Right ventricle myocardium inferior (tissue), 1 donor: Measurements from ENCODE around the gene CRTAC1. TPM values are rescaled to one million over a fixed set of nuclear protein-coding genes. Genes with fewer than 3 reads are reported as not detected.
A peak's percentile ranks its signal among the peaks of the same experiment; 100 is the strongest.

Experiments
- ATAC-seq: fragments of 200-7000 bp; cut with Tn5 transposase; one replicate; pipeline ENCODE4 v1.9.1; 2020; ENCODE audit warnings: mild to moderate bottlenecking, moderate library complexity
- DNase-seq: peaks from one replicate; pipeline ENCODE4 v3.0.0; 2021; ENCODE audit errors: missing footprints
- intact Hi-C: fragments of 100-400 bp; cut with DNase I; formaldehyde crosslinking; loops from one replicate; pipeline ENCODE4 v1.11.0; 2022
- total RNA-seq: library from RNA; stranded (reverse); fragmentation: NEBNext Ultra II Directional; extraction: Animal tissue kit (Norgen Biotek cat#: 25700); gene quantifications from one replicate; pipeline ENCODE4 v1.2.1, GENCODE V29; 2021
- donor health status: DM: no; HTN: yes; CAD: no; lungs with severe emphysema.

CRTAC1 gene
- total RNA-seq, 1 donor from 2014 or later: 1.5 TPM

- no peak for ATAC-seq
- DNase-seq: no peak
- intact Hi-C loops: no loop called here
Measured at GRCh38 chr10:97831259-97831658, 199.2 kb downstream of the CRTAC1 start.

GRCh38 chr10:97830064-97830463 is 200.4 kb downstream of the CRTAC1 start:
- intact Hi-C loops: no loop called here
- no peak for ATAC-seq
- DNase-seq: no peak

GRCh38 chr10:97828721-97829120 is 201.7 kb downstream of the CRTAC1 start:
- DNase-seq: no peak
- intact Hi-C loops: no loop called here
- no peak for ATAC-seq

GRCh38 chr10:97827702-97828291 is 202.6 kb downstream of the CRTAC1 start:
- intact Hi-C loops: no loop called here
- ATAC-seq (no peak), DNase-seq (no peak)

- ATAC-seq (no peak), DNase-seq (no peak)
- intact Hi-C loops: no loop called here
Measured at GRCh38 chr10:97826892-97827291, 203.5 kb downstream of the CRTAC1 start.

- DNase-seq: no peak
- ATAC-seq: no peak
- intact Hi-C loops: no loop called here
Measured at GRCh38 chr10:97825020-97825760, 205.2 kb downstream of the CRTAC1 start.

- DNase-seq: no peak
- peak; percentile 86 for ATAC-seq
- intact Hi-C loops: no loop called here
Measured at GRCh38 chr10:97823734-97824133, 206.7 kb downstream of the CRTAC1 start.

- intact Hi-C loops: no loop called here
- ATAC-seq (no peak), DNase-seq (no peak)
Measured at GRCh38 chr10:97822261-97822687, 208.1 kb downstream of the CRTAC1 start.

- DNase-seq: no peak
- no peak for ATAC-seq
- intact Hi-C loops: no loop called here
Measured at GRCh38 chr10:97821308-97822038, 208.9 kb downstream of the CRTAC1 start.

GRCh38 chr10:97820096-97820704 is 210.2 kb downstream of the CRTAC1 start:
- no peak for ATAC-seq

GRCh38 chr10:97818572-97818971 is 211.8 kb downstream of the CRTAC1 start:
- intact Hi-C loops: no loop called here
- ATAC-seq (no peak), DNase-seq (no peak)

More at GRCh38 chr10:97820096-97820704, 210.2 kb downstream of the CRTAC1 start:
- intact Hi-C loops: no loop called here
- DNase-seq: no peak

- DNase-seq (no peak), ATAC-seq (no peak)
- intact Hi-C loops: no loop called here
Measured at GRCh38 chr10:97816609-97817008, 213.8 kb downstream of the CRTAC1 start.

Other genes starting within 250 kb of the CRTAC1 start
- 0.08 TPM for gene GOLGA7B, start 180.8 kb downstream of the CRTAC1 start, total RNA-seq
- gene R3HCC1L, start 104.0 kb upstream of the CRTAC1 start, total RNA-seq: 5.9 TPM
- gene LOXL4, start 237.6 kb upstream of the CRTAC1 start, total RNA-seq: 0.54 TPM